Astrocyte (in vitro differentiated cells and primary cell): ENCODE data around the gene PGS1. TPM values are rescaled to one million over a fixed set of nuclear protein-coding genes. Genes with fewer than 3 reads are reported as not detected.

ENCODE experiments used
- DNase-seq: peaks from one replicate; pipeline ENCODE4 v3.0.0-alpha.2; 2010; ENCODE audit warnings: low read depth
- FAIRE-seq: peaks from 2 replicates; lab custom pipeline; 2011; peaks lifted over from hg19 to GRCh38; lab: Jason Lieb, UNC
- H2AFZ ChIP-seq: 2 replicates; pipeline ENCODE4 v1.6.0; 2012; ENCODE audit warnings: low read depth, low read length, inconsistent platforms
- H3K27ac ChIP-seq: 2 replicates; pipeline ENCODE4 v1.5.1; 2011; ENCODE audit warnings: low read depth, low read length, inconsistent platforms
- H3K27me3 ChIP-seq: 2 replicates; pipeline ENCODE4 v1.6.0; 2011; ENCODE audit warnings: low read length, inconsistent platforms; ENCODE audit not compliant: insufficient read depth
- H3K36me3 ChIP-seq: 2 replicates; pipeline ENCODE4 v1.5.1; 2011; ENCODE audit warnings: low read length, inconsistent platforms; ENCODE audit not compliant: insufficient read depth
- H3K4me1 ChIP-seq: 2 replicates; pipeline ENCODE4 v1.5.1; 2011; ENCODE audit warnings: low read length, inconsistent platforms; ENCODE audit not compliant: insufficient read depth
- H3K4me2 ChIP-seq: 2 replicates; pipeline ENCODE4 v1.6.0; 2012; ENCODE audit warnings: low read length, inconsistent platforms
- H3K4me3 ChIP-seq: 2 replicates; pipeline ENCODE4 v1.5.1; 2011; ENCODE audit warnings: low read depth, mild to moderate bottlenecking, low read length, inconsistent platforms; ENCODE audit not compliant: insufficient read depth
- H3K79me2 ChIP-seq: 2 replicates; pipeline ENCODE4 v1.6.0; 2012; ENCODE audit warnings: mild to moderate bottlenecking, low read length, inconsistent platforms; ENCODE audit not compliant: insufficient read depth
- H3K9ac ChIP-seq: 2 replicates; pipeline ENCODE4 v1.6.0; 2012; ENCODE audit warnings: mild to moderate bottlenecking, low read length, inconsistent platforms
- H3K9me3 ChIP-seq: 2 replicates; pipeline ENCODE4 v1.5.1; 2012; ENCODE audit warnings: low read depth, mild to moderate bottlenecking, low read length, inconsistent platforms; ENCODE audit not compliant: insufficient read depth
- H4K20me1 ChIP-seq: 2 replicates; pipeline ENCODE4 v1.6.0; 2012; ENCODE audit warnings: low read length, inconsistent platforms; ENCODE audit not compliant: insufficient read depth
- H3K27ac Mint-ChIP-seq: one replicate; pipeline ENCODE4 v1.8.0; 2021; ENCODE audit warnings: mild to moderate bottlenecking, mixed read lengths; ENCODE audit not compliant: unreplicated experiment
- H3K27me3 Mint-ChIP-seq: one replicate; pipeline ENCODE4 v1.8.0; 2021; ENCODE audit warnings: low read depth, mixed read lengths; ENCODE audit not compliant: unreplicated experiment
- H3K36me3 Mint-ChIP-seq: one replicate; pipeline ENCODE4 v1.8.0; 2021; ENCODE audit warnings: low read depth, mixed read lengths; ENCODE audit not compliant: unreplicated experiment
- H3K4me1 Mint-ChIP-seq: one replicate; pipeline ENCODE4 v1.8.0; 2021; ENCODE audit warnings: low read depth, mixed read lengths; ENCODE audit not compliant: unreplicated experiment
- H3K4me3 Mint-ChIP-seq: one replicate; pipeline ENCODE4 v1.8.0; 2021; ENCODE audit warnings: mild to moderate bottlenecking, moderate library complexity, mixed read lengths; ENCODE audit not compliant: unreplicated experiment
- H3K9me3 Mint-ChIP-seq: one replicate; pipeline ENCODE4 v1.8.0; 2021; ENCODE audit warnings: mild to moderate bottlenecking, mixed read lengths; ENCODE audit not compliant: unreplicated experiment
- CTCF ChIP-seq: IDR thresholded peaks from 2 replicates; pipeline ENCODE4 v1.5.1; 2011; ENCODE audit warnings: low read depth, mild to moderate bottlenecking, inconsistent platforms, low read length, moderate library complexity; ENCODE audit not compliant: insufficient read depth
- EZH2 ChIP-seq: IDR thresholded peaks from 2 replicates; pipeline ENCODE4 v1.6.1; 2012; ENCODE audit warnings: mild to moderate bottlenecking, low read length, inconsistent platforms; ENCODE audit not compliant: insufficient read depth
- total RNA-seq: library from RNA; stranded (reverse); gene quantifications from 2 replicates; pipeline ENCODE4 v1.2.1, GENCODE V29; 2021

Gene PGS1
- total RNA-seq, 1 donor from 2014 or later, result 32.0 TPM

GRCh38 chr17:78414178-78415162 lies 36.0 kb downstream of the PGS1 start:
- H3K4me3 Mint-ChIP-seq, result no peak overlapping the region
- Histone ChIP-seq H2AFZ (no peak overlapping the region), H3K27ac (no peak overlapping the region), H3K4me2 (no peak overlapping the region), H3K79me2 (peaks cover 64% of the 10 kb centered on the region), H3K9ac (no peak overlapping the region), H3K27me3 (no peaks in the 10 kb centered on the region), H4K20me1 (peaks cover 80% of the 10 kb centered on the region), H3K36me3 (peaks cover 3% of the 10 kb centered on the region), H3K9me3 (no peaks in the 10 kb centered on the region), H3K4me3 (no peak overlapping the region), H3K4me1 (peaks cover 19% of the 10 kb centered on the region)
- H3K27me3 Mint-ChIP-seq, result no peaks in the 10 kb centered on the region
- FAIRE-seq, result no peak
- H3K9me3 Mint-ChIP-seq, result no peaks in the 10 kb centered on the region
- no peak for DNase-seq
- no peak overlapping the region for H3K27ac Mint-ChIP-seq
- peaks cover 39% of the 10 kb centered on the region for H3K4me1 Mint-ChIP-seq
- TF ChIP-seq EZH2 (no peak), CTCF (no peak)
- H3K36me3 Mint-ChIP-seq, result peaks cover 9% of the 10 kb centered on the region

- Histone ChIP-seq H2AFZ (no peak overlapping the region), H3K4me3 (no peak overlapping the region), H3K9me3 (no peaks in the 10 kb centered on the region), H3K4me1 (peaks cover 19% of the 10 kb centered on the region), H3K79me2 (peaks cover 57% of the 10 kb centered on the region), H4K20me1 (peaks cover 75% of the 10 kb centered on the region), H3K36me3 (peaks cover 3% of the 10 kb centered on the region), H3K27me3 (no peaks in the 10 kb centered on the region), H3K4me2 (peak overlapping the region; percentile 44), H3K27ac (peak overlapping the region; percentile 6), H3K9ac (peak overlapping the region; percentile 34)
- FAIRE-seq, result no peak
- Mint-ChIP-seq H3K27ac (peak overlapping the region; percentile 62), H3K36me3 (peaks cover 14% of the 10 kb centered on the region), H3K27me3 (no peaks in the 10 kb centered on the region), H3K9me3 (no peaks in the 10 kb centered on the region), H3K4me1 (peaks cover 39% of the 10 kb centered on the region), H3K4me3 (no peak overlapping the region)
- TF ChIP-seq EZH2 (no peak), CTCF (no peak)
- DNase-seq, result peak; percentile 47
Observed at GRCh38 chr17:78415821-78416711, 37.6 kb downstream of the PGS1 start.
